ENCODE measurements around the gene SMOC2.

The SMOC2 gene

GRCh38 chr6:168695701-168696100 lies 254.7 kb downstream of the SMOC2 start:
- no peaks in the 10 kb centered on the region for H3K36me3 ChIP-seq (ENCODE audit: low read depth)
- no peak for ATAC-seq (ENCODE audit: low read depth)
- no peaks in the 10 kb centered on the region for H3K4me1 ChIP-seq (ENCODE audit: insufficient read depth, poor library complexity, severe bottlenecking)
- TF ChIP-seq CTCF (IDR thresholded peaks at IDR 0.05; ENCODE audit: poor library complexity, severe bottlenecking) = no peak
- no peak overlapping the region for H3K4me3 ChIP-seq (ENCODE audit: severe bottlenecking)
- DNase-seq (ENCODE audit: low spot score) = no peak
- H3K27ac ChIP-seq (ENCODE audit: poor library complexity, severe bottlenecking) = no peak overlapping the region
- no peaks in the 10 kb centered on the region for H3K9me3 ChIP-seq (ENCODE audit: severe bottlenecking)
- H3K27me3 ChIP-seq (ENCODE audit: insufficient read depth, poor library complexity, severe bottlenecking) = no peaks in the 10 kb centered on the region

- DNase-seq (ENCODE audit: low spot score) (no peak), ATAC-seq (ENCODE audit: low read depth) (no peak)
- Histone ChIP-seq H3K27me3 (ENCODE audit: insufficient read depth, poor library complexity, severe bottlenecking) (no peaks in the 10 kb centered on the region), H3K27ac (ENCODE audit: poor library complexity, severe bottlenecking) (no peak overlapping the region), H3K4me3 (ENCODE audit: severe bottlenecking) (no peak overlapping the region), H3K4me1 (ENCODE audit: insufficient read depth, poor library complexity, severe bottlenecking) (no peaks in the 10 kb centered on the region), H3K36me3 (ENCODE audit: low read depth) (no peaks in the 10 kb centered on the region), H3K9me3 (ENCODE audit: severe bottlenecking) (no peaks in the 10 kb centered on the region)
- no peak for TF ChIP-seq CTCF (IDR thresholded peaks at IDR 0.05; ENCODE audit: poor library complexity, severe bottlenecking)
These were observed 257.9 kb downstream of the SMOC2 start for GRCh38 chr6:168698923-168699322.

- H3K27me3 ChIP-seq (ENCODE audit: insufficient read depth, poor library complexity, severe bottlenecking) = no peaks in the 10 kb centered on the region
- H3K4me3 ChIP-seq (ENCODE audit: severe bottlenecking) = no peak overlapping the region
- H3K4me1 ChIP-seq (ENCODE audit: insufficient read depth, poor library complexity, severe bottlenecking) = no peaks in the 10 kb centered on the region
- no peaks in the 10 kb centered on the region for H3K9me3 ChIP-seq (ENCODE audit: severe bottlenecking)
- no peak for TF ChIP-seq CTCF (IDR thresholded peaks at IDR 0.05; ENCODE audit: poor library complexity, severe bottlenecking)
- no peaks in the 10 kb centered on the region for H3K36me3 ChIP-seq (ENCODE audit: low read depth)
- DNase-seq (ENCODE audit: low spot score) (no peak), ATAC-seq (ENCODE audit: low read depth) (no peak)
- H3K27ac ChIP-seq (ENCODE audit: poor library complexity, severe bottlenecking) = no peak overlapping the region
These were observed 258.8 kb downstream of the SMOC2 start for GRCh38 chr6:168699631-168700295.

GRCh38 chr6:168700880-168701279 lies 259.9 kb downstream of the SMOC2 start:
- Histone ChIP-seq H3K9me3 (ENCODE audit: severe bottlenecking) (no peaks in the 10 kb centered on the region), H3K27me3 (ENCODE audit: insufficient read depth, poor library complexity, severe bottlenecking) (no peaks in the 10 kb centered on the region), H3K4me1 (ENCODE audit: insufficient read depth, poor library complexity, severe bottlenecking) (no peaks in the 10 kb centered on the region), H3K4me3 (ENCODE audit: severe bottlenecking) (no peak overlapping the region), H3K27ac (ENCODE audit: poor library complexity, severe bottlenecking) (no peak overlapping the region), H3K36me3 (ENCODE audit: low read depth) (no peaks in the 10 kb centered on the region)
- TF ChIP-seq CTCF (IDR thresholded peaks at IDR 0.05; ENCODE audit: poor library complexity, severe bottlenecking) = no peak
- DNase-seq (ENCODE audit: low spot score) = no peak
- ATAC-seq (ENCODE audit: low read depth) = no peak

GRCh38 chr6:168703990-168704389 lies 263.0 kb downstream of the SMOC2 start:
- H3K36me3 ChIP-seq (ENCODE audit: low read depth) = no peaks in the 10 kb centered on the region
- no peak overlapping the region for H3K4me3 ChIP-seq (ENCODE audit: severe bottlenecking)
- H3K27me3 ChIP-seq (ENCODE audit: insufficient read depth, poor library complexity, severe bottlenecking) = no peaks in the 10 kb centered on the region
- no peak overlapping the region for H3K27ac ChIP-seq (ENCODE audit: poor library complexity, severe bottlenecking)
- no peak for TF ChIP-seq CTCF (IDR thresholded peaks at IDR 0.05; ENCODE audit: poor library complexity, severe bottlenecking)
- DNase-seq (ENCODE audit: low spot score) = no peak
- H3K9me3 ChIP-seq (ENCODE audit: severe bottlenecking) = no peaks in the 10 kb centered on the region
- no peak for ATAC-seq (ENCODE audit: low read depth)
- no peaks in the 10 kb centered on the region for H3K4me1 ChIP-seq (ENCODE audit: insufficient read depth, poor library complexity, severe bottlenecking)
